NCI-H2107 treated with DMSO at 0.1 percent for 48 hours (cell line): ENCODE results near the gene TWIST2.

Source experiments
- DNase-seq: peaks from one replicate; lab custom pipeline; 2025; ENCODE audit not compliant: unreplicated experiment; lab: John Stamatoyannopoulos, UW

The TWIST2 gene

GRCh38 chr2:238938003-238938400, 90.1 kb downstream of the TWIST2 start:
- no peak for DNase-seq

- DNase-seq, result no peak
Measured at GRCh38 chr2:238938401-238939055, 90.6 kb downstream of the TWIST2 start.

DNA sequence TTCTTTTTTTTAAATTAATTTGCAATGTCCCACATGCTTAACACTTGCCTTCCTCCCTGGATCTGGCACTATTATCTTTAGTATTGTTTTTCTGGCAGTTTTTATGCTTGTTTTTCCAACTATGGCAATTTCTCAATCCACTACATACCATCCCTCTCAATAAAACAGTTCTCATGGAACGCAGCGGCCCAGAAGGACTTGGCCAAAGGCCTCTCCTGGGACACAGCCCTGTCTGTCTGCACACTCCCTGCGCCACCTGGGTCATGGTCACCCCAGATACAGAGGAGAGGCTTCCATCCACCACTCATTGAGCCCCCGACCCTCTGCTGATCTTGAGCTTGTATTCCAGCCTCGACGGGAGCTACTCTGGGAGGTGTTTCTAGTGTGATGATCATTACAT, 91.2 kb downstream of the TWIST2 start:
- no peak for DNase-seq

DNA sequence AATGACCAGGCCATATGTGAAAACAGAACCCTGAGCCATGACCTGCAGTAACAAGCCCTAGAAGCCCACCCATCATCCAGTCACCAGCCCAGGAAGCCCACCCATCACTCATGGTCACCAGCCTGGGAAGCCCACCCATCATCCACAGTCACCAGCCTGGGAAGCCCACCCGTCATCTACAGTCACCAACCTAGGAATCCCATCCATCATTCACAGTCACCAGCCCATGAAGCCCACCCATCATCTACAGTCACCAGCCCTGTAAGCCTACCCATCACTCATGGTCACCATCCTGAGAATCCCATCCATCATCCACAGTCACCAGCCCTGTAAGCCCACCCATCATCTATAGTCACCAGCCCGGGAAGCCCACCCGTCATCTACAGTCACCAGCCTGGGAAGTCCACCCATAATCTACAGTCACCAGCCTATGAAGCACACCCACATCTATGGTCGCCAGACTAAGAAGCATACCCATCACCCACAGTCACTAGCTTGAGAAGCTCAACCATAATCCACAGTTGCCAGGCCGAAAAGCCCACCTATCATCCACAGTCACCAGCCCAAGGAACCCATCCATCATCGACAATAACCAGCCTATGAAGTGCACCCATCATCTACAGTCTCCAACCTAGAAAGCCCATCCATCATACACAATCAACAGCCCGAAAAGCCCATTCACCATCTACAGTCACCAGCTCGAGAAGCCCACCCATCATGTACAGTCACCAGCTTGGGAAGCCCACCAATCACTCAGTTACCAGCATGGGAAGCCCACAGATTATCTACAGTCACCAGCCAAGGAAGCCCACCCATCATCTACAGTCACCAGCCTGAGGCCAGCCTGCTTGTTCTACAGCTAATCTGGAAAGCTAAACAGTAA, 91.9 kb downstream of the TWIST2 start:
- no peak for DNase-seq

- DNase-seq, result no peak
Measured at GRCh38 chr2:238940806-238941205, 92.9 kb downstream of the TWIST2 start.

GRCh38 chr2:238941262-238941792, 93.4 kb downstream of the TWIST2 start:
- DNase-seq, result no peak

GRCh38 chr2:238942080-238942725, 94.3 kb downstream of the TWIST2 start:
- DNase-seq, result no peak

GRCh38 chr2:238942726-238943300, 94.9 kb downstream of the TWIST2 start:
- no peak for DNase-seq

- DNase-seq, result no peak
Measured at GRCh38 chr2:238943338-238944067, 95.6 kb downstream of the TWIST2 start.

- no peak for DNase-seq
Measured at GRCh38 chr2:238945433-238946150, 97.7 kb downstream of the TWIST2 start.

DNA sequence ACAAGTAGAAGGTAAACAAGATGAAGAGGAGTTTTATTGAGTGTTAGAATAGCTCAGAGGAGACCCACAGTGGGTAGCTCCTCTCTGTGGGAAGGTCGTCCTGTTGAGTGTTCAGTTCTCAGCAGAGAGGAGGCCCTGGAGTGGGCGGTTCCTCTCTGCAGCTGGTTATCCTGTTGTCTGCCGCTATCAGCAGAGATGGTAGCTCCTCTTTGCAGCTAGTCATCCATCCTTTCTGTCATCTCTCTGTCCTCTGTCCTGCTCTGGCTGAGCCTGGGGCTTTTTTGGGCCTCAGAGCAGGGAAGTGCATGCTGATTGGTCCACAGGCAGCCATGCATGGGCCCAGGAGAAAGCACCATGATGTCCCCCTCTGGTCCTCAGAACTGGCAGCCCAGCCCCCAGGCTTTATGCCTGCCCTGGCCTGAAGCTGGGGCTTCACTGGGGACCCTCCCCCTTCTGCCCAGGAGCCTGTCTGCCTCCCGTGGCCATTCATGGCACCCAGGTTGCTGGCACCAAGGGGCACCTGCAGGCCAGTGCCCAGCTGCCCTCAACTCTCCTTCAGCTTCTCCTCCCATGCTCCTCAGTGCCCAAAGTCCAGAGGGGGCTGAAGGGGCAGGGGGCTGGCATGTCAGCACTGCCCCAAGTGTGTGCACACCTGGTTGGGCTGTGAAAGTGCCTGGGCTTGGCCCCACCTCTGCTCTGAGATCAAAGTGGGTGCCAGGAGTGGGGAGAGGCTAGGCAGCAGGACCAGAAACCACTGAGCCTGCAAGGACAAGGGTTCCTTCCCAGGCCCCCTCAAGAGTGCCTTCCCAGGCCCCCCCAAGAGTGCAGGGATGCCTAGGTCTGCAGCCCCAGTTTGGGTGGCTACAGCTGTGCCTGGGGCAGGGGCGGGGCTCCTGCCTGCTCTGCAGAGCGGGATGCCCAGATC, 98.7 kb downstream of the TWIST2 start:
- DNase-seq, result no peak

DNA sequence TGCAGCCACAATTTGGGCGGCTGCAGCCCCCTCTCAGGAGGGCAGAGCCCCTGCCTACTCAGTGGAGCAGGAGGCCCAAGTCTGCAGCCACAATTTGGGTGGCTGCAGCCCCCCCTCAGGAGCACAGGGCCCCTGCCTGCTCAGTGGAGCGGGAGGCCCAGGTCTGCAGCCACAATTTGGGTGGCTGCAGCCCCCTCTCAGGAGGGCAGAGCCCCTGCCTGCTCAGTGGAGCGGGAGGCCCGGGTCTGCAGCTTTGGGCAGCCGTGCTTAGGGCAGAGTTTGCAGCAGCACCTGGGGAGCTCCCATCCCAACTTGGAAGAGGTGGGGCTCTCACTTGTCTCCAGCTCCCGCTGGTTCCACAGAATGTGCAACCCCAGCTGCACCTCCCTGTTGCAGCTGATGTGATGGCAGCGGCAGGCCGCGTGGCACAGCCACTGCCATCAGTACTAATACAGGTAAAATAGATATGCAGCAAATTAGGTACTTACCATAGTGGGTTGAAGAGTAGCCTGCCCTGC, 99.4 kb downstream of the TWIST2 start:
- no peak for DNase-seq

DNA sequence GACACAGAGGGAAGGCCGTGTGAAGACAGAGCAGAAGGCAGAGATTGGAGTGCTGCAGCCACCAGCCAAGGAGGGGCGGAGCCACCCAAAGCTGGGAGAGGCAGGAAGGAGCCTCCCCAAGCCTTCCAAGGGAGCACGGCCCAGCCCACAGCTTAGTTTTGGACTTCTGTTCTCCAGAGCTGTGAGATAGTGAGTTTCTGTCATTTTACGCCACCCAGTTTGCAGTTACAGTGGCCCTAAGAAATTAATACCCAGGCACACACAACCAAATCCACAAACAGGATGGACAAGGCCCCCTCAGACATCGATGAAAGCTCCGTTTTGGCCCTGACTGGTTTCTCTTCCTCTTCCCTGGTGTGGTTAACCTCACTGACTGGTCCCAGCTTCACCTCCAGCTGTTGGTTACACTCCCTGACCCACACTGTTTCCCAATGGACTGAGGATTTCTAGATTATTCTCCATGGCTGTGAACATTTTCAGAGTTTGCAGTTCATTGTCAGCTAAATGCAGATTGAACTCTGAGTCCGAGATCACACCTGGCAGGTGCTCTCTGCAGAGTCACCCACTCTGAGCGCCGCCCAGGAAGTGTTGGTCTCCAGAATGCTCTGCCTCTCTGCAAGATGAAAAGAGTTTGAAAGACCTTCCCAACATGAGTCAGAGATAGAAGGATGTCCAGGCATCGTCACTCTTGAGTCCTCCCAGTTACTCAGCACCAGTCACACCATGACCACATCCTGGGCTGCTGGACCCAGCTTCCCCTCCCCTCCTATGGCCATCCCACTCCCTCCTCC, 100.2 kb downstream of the TWIST2 start:
- DNase-seq, result no peak

DNA sequence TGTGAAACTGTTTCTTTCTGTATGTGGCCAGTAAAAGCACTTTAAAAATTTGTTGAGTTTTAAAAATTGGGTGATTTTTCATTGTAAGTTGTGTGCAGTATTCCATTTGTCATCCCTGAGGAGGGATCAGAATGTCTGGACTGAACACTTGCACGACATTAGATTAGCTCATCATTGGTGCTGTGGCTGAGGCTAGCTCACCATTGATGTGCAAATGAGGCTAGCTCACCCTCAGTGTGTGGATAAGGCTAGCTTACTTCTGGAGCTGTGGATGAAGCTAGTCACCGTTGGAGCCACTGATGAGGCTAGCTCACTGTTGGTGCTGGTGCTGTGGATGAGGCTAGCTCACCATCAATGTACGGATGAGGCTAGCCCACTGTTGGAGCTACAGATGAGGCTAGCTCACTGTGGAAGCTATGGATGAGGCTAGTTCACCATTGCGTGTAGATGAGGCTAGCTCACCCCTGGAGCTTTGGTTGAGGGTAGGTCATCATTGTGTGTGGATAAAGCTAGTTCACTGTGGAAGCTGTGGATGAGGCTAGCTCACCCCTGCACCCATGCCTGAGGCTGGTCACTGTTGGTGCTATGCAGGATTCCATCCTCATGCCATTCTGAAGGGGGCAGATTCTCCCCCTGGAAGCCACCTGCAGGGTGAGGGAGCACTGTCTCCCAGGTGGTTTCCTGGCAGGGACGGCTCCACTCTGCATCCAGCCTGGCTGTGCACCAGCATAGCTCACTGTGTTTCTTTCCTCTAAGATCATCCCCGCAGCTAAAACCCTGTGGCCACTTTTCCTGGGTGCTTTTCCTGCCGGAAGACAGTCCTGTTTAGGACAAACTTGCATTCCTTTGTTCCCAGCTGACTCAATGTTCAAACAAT, 101.1 kb downstream of the TWIST2 start:
- no peak for DNase-seq

GRCh38 chr2:238949710-238950345, 101.9 kb downstream of the TWIST2 start:
- DNase-seq, result no peak

DNA sequence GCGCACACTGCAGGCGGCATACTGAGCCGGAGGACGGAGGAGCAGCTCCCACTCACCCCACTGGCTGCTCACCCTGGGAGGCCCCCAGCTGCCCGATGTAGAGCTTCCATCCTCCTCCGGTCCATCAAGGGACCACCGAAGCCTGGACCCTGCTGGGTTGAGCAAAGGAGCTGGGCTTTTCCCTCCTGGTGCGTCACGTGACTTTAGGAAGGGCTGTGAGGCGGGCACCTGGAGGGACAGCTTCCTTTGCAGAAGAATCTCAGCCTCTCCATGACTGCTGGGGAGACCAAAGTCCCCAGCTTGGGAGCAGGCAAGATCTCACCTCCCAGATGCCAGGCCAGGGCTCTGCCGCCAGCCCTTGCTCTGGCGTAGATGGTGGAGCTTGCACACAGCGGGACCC, 102.7 kb downstream of the TWIST2 start:
- DNase-seq, result no peak
